HepG2 (cell line): ENCODE measurements around the gene KCNJ4. TPM values are rescaled to one million over a fixed set of nuclear protein-coding genes. Genes with fewer than 3 reads are reported as not detected.

ENCODE experiments used
- ATAC-seq: fragments of 200-7000 bp; cut with Tn5 transposase; 3 replicates; pipeline ENCODE4 v1.9.1; 2020; ENCODE audit warnings: mild to moderate bottlenecking, moderate library complexity
- BruUV-seq: library from RNA; stranded (reverse); fragments of 400-500 nt; replicated peaks from 2 replicates; lab custom pipeline; 2021; lab: Mats Ljungman, UMichigan
- CTCF ChIA-PET: fragments of 300-600 bp; formaldehyde crosslinking; extraction: SDS; loops from one replicate; lab custom pipeline; 2021; ENCODE audit warnings: low total read pairs, inconsistent platforms, low intra/inter-chr PET ratio; lab: Yijun Ruan, JAX
- POLR2A ChIA-PET: fragments of 350-600 bp; sonication (Branson Sonifier 250); formaldehyde crosslinking; loops from one replicate; lab custom pipeline; 2020; ENCODE audit warnings: antibody characterized with exemption, inconsistent platforms; lab: Yijun Ruan, JAX
- DNase-seq: peaks from one replicate; pipeline ENCODE4 v3.0.0-alpha.2; 2015; ENCODE audit warnings: low spot score
- FAIRE-seq: peaks from 3 replicates; lab custom pipeline; 2011; peaks lifted over from hg19 to GRCh38; lab: Jason Lieb, UNC
- H2AFZ ChIP-seq: one replicate; pipeline ENCODE4 v1.6.1; 2011; ENCODE audit warnings: low read length, inconsistent platforms
- H3K27ac ChIP-seq: fragments of 300-600 bp; 3 replicates; pipeline ENCODE4 v1.8.0; 2011; ENCODE audit warnings: mixed run types, mild to moderate bottlenecking, mixed read lengths, low read length, inconsistent platforms; ENCODE audit not compliant: insufficient read depth; ENCODE audit errors: extremely low read length
- H3K27me3 ChIP-seq, 2 experiments: fragments of 200-600 bp in 1 of 2; 2 replicates in 1 of 2; 3 replicates in 1 of 2; pipeline versions ENCODE4 v1.6.0 to v1.8.0; 2011; ENCODE audit warnings: low read length in 2 of 2, mild to moderate bottlenecking in 2 of 2, moderate library complexity in 2 of 2, inconsistent platforms in 1 of 2; ENCODE audit not compliant: insufficient read depth in 2 of 2, control insufficient read depth in 1 of 2
- H3K36me3 ChIP-seq, 2 experiments: fragments of 200-600 bp in 1 of 2; replicated peaks in 1 of 2; 2 replicates in 1 of 2; 3 replicates in 1 of 2; pipeline versions ENCODE4 v1.5.1 to v1.8.0; 2011; ENCODE audit warnings: low read length in 2 of 2, inconsistent platforms in 1 of 2; ENCODE audit not compliant: insufficient read depth in 2 of 2, control insufficient read depth in 1 of 2
- H3K4me1 ChIP-seq: 2 replicates; pipeline ENCODE4 v1.5.1; 2012; ENCODE audit warnings: low read length, inconsistent platforms; ENCODE audit not compliant: insufficient read depth
- H3K4me2 ChIP-seq: 2 replicates; pipeline ENCODE4 v1.6.0; 2011; ENCODE audit warnings: low read depth, low read length, inconsistent platforms
- H3K4me3 ChIP-seq, 3 experiments: fragments of 200-600 bp in 1 of 3; sonication (generic), shearing (Covaris generic) in 1 of 3; replicated peaks in 1 of 3; 2 replicates each; pipeline ENCODE4 v1.5.1; 2011 to 2016; ENCODE audit warnings: low read length in 3 of 3, inconsistent platforms in 2 of 3, low read depth in 2 of 3, mild to moderate bottlenecking in 2 of 3, control low read depth in 1 of 3, mixed read lengths in 1 of 3; ENCODE audit not compliant: insufficient read depth in 1 of 3
- H3K79me2 ChIP-seq: one replicate; pipeline ENCODE4 v1.6.1; 2011; ENCODE audit warnings: low read length, inconsistent platforms; ENCODE audit not compliant: insufficient read depth
- H3K9ac ChIP-seq: 2 replicates; pipeline ENCODE4 v1.6.0; 2011; ENCODE audit warnings: mild to moderate bottlenecking, low read depth, low read length, inconsistent platforms; ENCODE audit not compliant: insufficient read depth
- H3K9me3 ChIP-seq: 2 replicates; pipeline ENCODE4 v1.5.1; 2012; ENCODE audit warnings: mild to moderate bottlenecking, low read length
- H4K20me1 ChIP-seq: 2 replicates; pipeline ENCODE4 v1.6.0; 2011; ENCODE audit warnings: inconsistent platforms, mild to moderate bottlenecking, low read length, moderate library complexity; ENCODE audit not compliant: insufficient read depth
- BHLHE40 ChIP-seq: IDR thresholded peaks from 2 replicates; pipeline ENCODE4 v1.6.1; 2011; ENCODE audit warnings: low read length, improper control_type of control experiment
- BORCS8-MEF2B ChIP-seq: sonication (generic); formaldehyde crosslinking; IDR thresholded peaks from 2 replicates; pipeline ENCODE4 v1.8.0; 2022; ENCODE audit warnings: mild to moderate bottlenecking, missing genetic modification reagents
- BRD4 ChIP-seq: sonication (generic); formaldehyde crosslinking; IDR thresholded peaks from 2 replicates; pipeline ENCODE4 v1.4.0; 2020; ENCODE audit warnings: missing genetic modification reagents
- CEBPG ChIP-seq: IDR thresholded peaks from 2 replicates; pipeline ENCODE4 v1.6.1; 2016
- FOXP4 ChIP-seq: sonication (generic); formaldehyde crosslinking; IDR thresholded peaks from 2 replicates; pipeline ENCODE4 v1.4.0; 2020; ENCODE audit warnings: missing genetic modification reagents
- GABPB1 ChIP-seq: IDR thresholded peaks from 2 replicates; pipeline ENCODE4 v1.6.1; 2016; ENCODE audit warnings: mild to moderate bottlenecking, missing genetic modification reagents, moderate library complexity, missing compliant biosample characterization
- HMG20B ChIP-seq: conservative IDR thresholded peaks from 2 replicates; pipeline ENCODE4 v1.6.1; 2016; ENCODE audit warnings: missing genetic modification reagents, missing compliant biosample characterization
- NFIC ChIP-seq: IDR thresholded peaks from 2 replicates; pipeline ENCODE4 v1.6.1; 2012; ENCODE audit warnings: mild to moderate bottlenecking, low read length, inconsistent platforms
- RBM22 ChIP-seq: fragments of 200-400 bp; formaldehyde crosslinking; optimal IDR thresholded peaks from 2 replicates; pipeline ENCODE3; 2017; ENCODE audit warnings: mild to moderate bottlenecking, low read length, moderate library complexity
- RNF2 ChIP-seq: fragments of 450-650 bp; conservative IDR thresholded peaks from 2 replicates; pipeline ENCODE4 v1.6.1; 2016; ENCODE audit warnings: low read depth
- ZBTB20 ChIP-seq: sonication (generic); formaldehyde crosslinking; IDR thresholded peaks from 2 replicates; pipeline ENCODE4 v1.8.1; 2023; ENCODE audit warnings: missing genetic modification reagents, low read depth, mild to moderate bottlenecking, borderline replicate concordance
- ZFP1 ChIP-seq: IDR thresholded peaks from 2 replicates; pipeline ENCODE4 v1.6.1; 2016
- ZFP82 ChIP-seq: sonication (generic); formaldehyde crosslinking; IDR thresholded peaks from 2 replicates; pipeline ENCODE4 v1.5.1; 2020; ENCODE audit warnings: mild to moderate bottlenecking, missing genetic modification reagents, borderline replicate concordance
- ZNF326 ChIP-seq: sonication (generic); formaldehyde crosslinking; IDR thresholded peaks from 2 replicates; pipeline ENCODE4 v1.4.0; 2020; ENCODE audit warnings: missing genetic modification reagents, borderline replicate concordance
- ZNF331 ChIP-seq: sonication (generic); formaldehyde crosslinking; IDR thresholded peaks from 2 replicates; pipeline ENCODE4 v1.4.0; 2020; ENCODE audit warnings: missing genetic modification reagents
- ZNF460 ChIP-seq: sonication (generic); formaldehyde crosslinking; IDR thresholded peaks from 2 replicates; pipeline ENCODE4 v1.5.1; 2020; ENCODE audit warnings: missing genetic modification reagents, mild to moderate bottlenecking, borderline replicate concordance
- ZNF563 ChIP-seq: sonication (generic); formaldehyde crosslinking; IDR thresholded peaks from 2 replicates; pipeline ENCODE4 v1.8.0; 2022; ENCODE audit warnings: mild to moderate bottlenecking, moderate library complexity, missing genetic modification reagents
- ZNF614 ChIP-seq: IDR thresholded peaks from 2 replicates; pipeline ENCODE4 v1.6.1; 2018; ENCODE audit warnings: missing biosample characterization, missing genetic modification reagents, inconsistent platforms, borderline replicate concordance
- WGBS: methylation state at CpG from one replicate; pipeline ENCODE4 v1.1.6; 2017; ENCODE audit warnings: low lambda C conversion rate; 5-methylcytosine and 5-hydroxymethylcytosine counted together
- in situ Hi-C: cut with HindIII; loops from 2 replicates; pipeline ENCODE4 v1.10.0; 2017; ENCODE audit warnings: low pct_unique_long_range_greater_than_20kb; ENCODE audit not compliant: extremely low pct_ligation_motif_present
- intact Hi-C: fragments of 100-400 bp; cut with micrococcal nuclease; formaldehyde crosslinking; loops from one replicate; pipeline ENCODE4 v1.10.0; 2022; ENCODE audit not compliant: unreplicated experiment
- polyA plus RNA-seq, 8 experiments: library from polyadenylated mRNA; depleted of rRNA in 3 of 8; stranded (reverse) in 7 of 8; unstranded in 1 of 8; fragments of >200 nt; fragmentation: Illumina TruSeq in 4 of 8; extraction: Trizol in 4 of 8; gene quantifications; 2 replicates each; pipeline versions ENCODE4 v1.2.1 to v1.2.3, GENCODE V29; 2011 to 2016; ENCODE audit warnings: low read depth in 4 of 8, missing spikeins in 1 of 8, mixed read lengths in 1 of 8; ENCODE audit not compliant: insufficient read depth in 1 of 8
- total RNA-seq, 5 experiments: library from RNA; depleted of rRNA; stranded (reverse); fragments of >200 nt; fragmentation: Illumina TruSeq; extraction: Trizol; gene quantifications; 2 replicates each; pipeline ENCODE4 v1.2.3, GENCODE V29; 2016; ENCODE audit warnings: low read depth in 1 of 5
- TF ChIP-seq, protein P1 (sequence below): IDR thresholded peaks from 2 replicates; pipeline ENCODE4 v1.6.1; 2016; ENCODE audit warnings: missing compliant biosample characterization, missing genetic modification reagents, borderline replicate concordance

The KCNJ4 gene
- total and polyA plus RNA-seq, 2 of the 13 experiments (the other 11 are each of a cell fraction or from before 2014, with no cell fraction given) = not detected

DNA sequence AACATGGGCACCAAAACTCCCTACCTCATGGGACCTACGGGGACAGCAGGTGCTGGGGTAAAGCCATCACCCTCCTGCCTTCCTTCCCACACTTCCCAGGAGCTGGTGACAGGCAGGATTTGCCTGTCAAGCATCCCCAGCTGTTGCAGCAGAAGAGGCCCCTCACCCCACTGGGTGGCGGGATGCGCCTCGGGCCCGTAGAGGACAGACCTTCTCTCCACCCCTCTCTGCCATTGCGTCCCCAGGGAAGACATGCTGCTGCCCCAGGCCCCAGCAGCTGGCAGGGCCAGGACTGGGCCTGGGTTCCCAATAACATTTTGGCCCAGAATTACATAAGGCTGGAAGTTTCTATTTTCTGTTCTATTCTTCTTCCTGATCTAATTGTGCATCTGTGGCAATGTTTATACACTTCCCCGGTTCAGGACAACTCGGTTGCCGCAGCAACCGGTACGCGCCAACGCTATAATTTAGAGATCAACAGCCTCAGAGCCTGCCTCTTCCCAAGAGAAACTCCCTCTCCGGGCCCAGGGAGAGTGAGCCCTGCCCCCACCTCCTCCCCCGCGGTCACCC, 25.4 kb downstream of the KCNJ4 start:
- no peak overlapping the region for H2AFZ ChIP-seq
- TF ChIP-seq NFIC (no peak), ZNF563 (no peak), GABPB1 (no peak)
- POLR2A ChIA-PET = no interaction called here
- no peaks in the 10 kb centered on the region for H4K20me1 ChIP-seq
- no TSS peak for BruUV-seq
- H3K36me3 ChIP-seq = no peaks in the 10 kb centered on the region
- H3K4me3 ChIP-seq = no peak overlapping the region
- H3K79me2 ChIP-seq = no peaks in the 10 kb centered on the region
- H3K27me3 ChIP-seq = peaks cover 2 to 12% of the 10 kb centered on the region in 2 experiments; a peak in 3 of 5 replicates
- no peak for ATAC-seq
- no peak for FAIRE-seq
- no peak overlapping the region for H3K4me2 ChIP-seq
- no peak for DNase-seq
- intact Hi-C loops (no loop called here), in situ Hi-C loops (no loop called here)
- WGBS = 34% methylated on average over 11 of the region's 16 CpGs
- peaks cover 6% of the 10 kb centered on the region for H3K4me1 ChIP-seq
- no peak overlapping the region for H3K9ac ChIP-seq
- H3K9me3 ChIP-seq = no peaks in the 10 kb centered on the region
- CTCF ChIA-PET = no interaction called here
- no peak overlapping the region for H3K27ac ChIP-seq

DNA sequence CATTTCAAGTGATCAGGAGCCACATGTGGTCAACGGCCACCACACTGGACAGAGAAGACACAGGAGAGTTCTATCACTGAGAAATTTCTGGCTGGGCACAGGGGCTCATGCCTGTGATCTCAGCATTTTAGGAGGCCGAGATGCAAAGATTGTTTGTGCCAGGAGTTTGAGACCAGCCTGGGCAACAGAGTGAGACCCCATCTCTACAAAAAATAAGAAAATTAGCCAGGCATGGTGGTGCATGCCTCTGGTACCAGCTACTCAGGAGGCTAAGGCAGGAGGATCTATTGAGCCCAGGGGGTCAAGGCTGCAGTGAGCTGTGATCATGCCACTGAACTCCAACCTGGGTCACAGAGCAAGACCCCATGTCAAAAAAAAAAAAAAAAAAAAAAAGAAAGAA, 26.3 kb downstream of the KCNJ4 start:
- ChIA-PET POLR2A (no interaction called here), CTCF (no interaction called here)
- H3K4me3 ChIP-seq = no peak overlapping the region
- H3K9me3 ChIP-seq = no peaks in the 10 kb centered on the region
- H3K9ac ChIP-seq = no peak overlapping the region
- H3K27ac ChIP-seq = no peak overlapping the region
- H4K20me1 ChIP-seq = no peaks in the 10 kb centered on the region
- no TSS peak for BruUV-seq
- no peak overlapping the region for H3K4me2 ChIP-seq
- no peak for FAIRE-seq
- ATAC-seq = no peak
- DNase-seq = no peak
- H3K79me2 ChIP-seq = no peaks in the 10 kb centered on the region
- intact Hi-C loops = no loop called here
- no peaks in the 10 kb centered on the region for H3K36me3 ChIP-seq
- no peak overlapping the region for H2AFZ ChIP-seq
- peaks cover 2 to 8% of the 10 kb centered on the region in 2 experiments; a peak in 3 of 5 replicates for H3K27me3 ChIP-seq
- H3K4me1 ChIP-seq = peaks cover 15% of the 10 kb centered on the region
- 4% methylated on average over 2 of the region's 2 CpGs for WGBS
- in situ Hi-C loops = no loop called here
- TF ChIP-seq HMG20B (CRISPR knock-in tag) (no peak), ZNF331 (CRISPR knock-in tag) (no peak), FOXP4 (CRISPR knock-in tag) (no peak), ZNF460 (CRISPR knock-in tag) (no peak), ZBTB20 (CRISPR knock-in tag) (no peak), BHLHE40 (no peak), ZFP82 (no peak), RBM22 (no peak), CEBPG (CRISPR knock-in tag) (no peak), ZNF326 (CRISPR knock-in tag) (no peak), BRD4 (CRISPR knock-in tag) (no peak), BORCS8-MEF2B (CRISPR knock-in tag) (no peak), ZNF614 (CRISPR knock-in tag) (no peak), RNF2 (no peak), ZFP1 (no peak)
- TF ChIP-seq, protein P1, sequence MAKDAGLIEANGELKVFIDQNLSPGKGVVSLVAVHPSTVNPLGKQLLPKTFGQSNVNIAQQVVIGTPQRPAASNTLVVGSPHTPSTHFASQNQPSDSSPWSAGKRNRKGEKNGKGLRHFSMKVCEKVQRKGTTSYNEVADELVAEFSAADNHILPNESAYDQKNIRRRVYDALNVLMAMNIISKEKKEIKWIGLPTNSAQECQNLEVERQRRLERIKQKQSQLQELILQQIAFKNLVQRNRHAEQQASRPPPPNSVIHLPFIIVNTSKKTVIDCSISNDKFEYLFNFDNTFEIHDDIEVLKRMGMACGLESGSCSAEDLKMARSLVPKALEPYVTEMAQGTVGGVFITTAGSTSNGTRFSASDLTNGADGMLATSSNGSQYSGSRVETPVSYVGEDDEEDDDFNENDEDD (CRISPR knock-in tag) = no peak
